Transverse colon (tissue), 4 donors: ENCODE measurements around the gene RALGAPA2. TPM values are rescaled to one million over a fixed set of nuclear protein-coding genes. Genes with fewer than 3 reads are reported as not detected.

Experiments
- DNase-seq: peaks from one replicate; pipeline ENCODE4 v3.0.0-alpha.2; 2019
- H3K27ac ChIP-seq, 4 donors: fragments of 200-600 bp; sonication (generic); 2 replicates each; pipeline ENCODE4 v1.5.1; 2016 to 2018; ENCODE audit warnings: inconsistent platforms in 4 of 4
- H3K27me3 ChIP-seq: fragments of 200-600 bp; sonication (generic); 2 replicates; pipeline ENCODE4 v1.5.1; 2017; ENCODE audit warnings: inconsistent platforms
- H3K36me3 ChIP-seq, 4 donors: fragments of 200-600 bp; sonication (generic); 2 replicates each; pipeline ENCODE4 v1.5.1; 2017 to 2019; ENCODE audit warnings: inconsistent platforms in 4 of 4
- H3K4me1 ChIP-seq, 4 donors: fragments of 200-600 bp; sonication (generic); 2 replicates each; pipeline ENCODE4 v1.5.1; 2017 to 2020; ENCODE audit warnings: inconsistent platforms in 4 of 4
- H3K4me3 ChIP-seq, 4 donors: fragments of 200-600 bp; sonication (generic); 1 replicate in 1 of 4; 2 replicates in 3 of 4; pipeline versions ENCODE4 v1.5.1 to v1.6.1; 2017 to 2019; ENCODE audit warnings: inconsistent platforms in 4 of 4
- H3K9me3 ChIP-seq, 2 donors: fragments of 200-600 bp; sonication (generic); 2 replicates each; pipeline ENCODE4 v1.5.1; 2017 to 2019; ENCODE audit warnings: inconsistent platforms in 2 of 2
- EP300 ChIP-seq: sonication (generic); formaldehyde crosslinking; IDR thresholded peaks from one replicate; pipeline ENCODE4 v1.6.1; 2017; ENCODE audit warnings: antibody characterized with exemption, low read depth
- POLR2A ChIP-seq: fragments of 450-650 bp; IDR thresholded peaks from one replicate; pipeline ENCODE4 v1.6.1; 2016; ENCODE audit warnings: antibody characterized with exemption, mild to moderate bottlenecking, moderate library complexity
- POLR2AphosphoS5 ChIP-seq, 3 donors: sonication (generic); formaldehyde crosslinking; IDR thresholded peaks; one replicate each; pipeline ENCODE4 v1.6.1; 2016; ENCODE audit warnings: antibody characterized with exemption in 3 of 3
- WGBS, 2 donors: methylation state at CpG; one replicate each; pipeline ENCODE4 v1.1.5; 2018; ENCODE audit warnings: low coverage in 1 of 2; 5-methylcytosine and 5-hydroxymethylcytosine counted together
- in situ Hi-C, 4 donors: fragments of 200-750 bp; cut with MboI; loops; one replicate each; pipeline versions ENCODE4 v1.15.0 to v1.15.1; 2017; ENCODE audit warnings: low sequenced_read_pairs in 3 of 4, low pct_ligation_motif_present in 1 of 4, low pct_unique_long_range_greater_than_20kb in 1 of 4
- intact Hi-C: fragments of 100-400 bp; cut with DNase I; formaldehyde crosslinking; loops from one replicate; pipeline ENCODE4 v1.15.1; 2023; ENCODE audit warnings: low total_unique reads
- total RNA-seq, 4 donors: library from RNA; depleted of rRNA; stranded (reverse); fragments of >200 nt; gene quantifications; one replicate each; pipeline ENCODE4 v1.1.0, GENCODE V29; 2016
- TF ChIP-seq, protein P1 (sequence below), 5 experiments: fragments of 200-600 bp in 3 of 5; fragments of 450-650 bp in 2 of 5; sonication (generic) in 3 of 5; IDR thresholded peaks; 1 replicate in 2 of 5; 2 replicates in 3 of 5; pipeline ENCODE4 v1.5.1; 2016 to 2017; ENCODE audit warnings: antibody characterized with exemption in 5 of 5, inconsistent platforms in 3 of 5, mild to moderate bottlenecking in 2 of 5, moderate library complexity in 1 of 5

The RALGAPA2 gene
- total RNA-seq, 4 donors from 2014 or later = 29.5 to 84.0 (median 66.5) TPM

DNA sequence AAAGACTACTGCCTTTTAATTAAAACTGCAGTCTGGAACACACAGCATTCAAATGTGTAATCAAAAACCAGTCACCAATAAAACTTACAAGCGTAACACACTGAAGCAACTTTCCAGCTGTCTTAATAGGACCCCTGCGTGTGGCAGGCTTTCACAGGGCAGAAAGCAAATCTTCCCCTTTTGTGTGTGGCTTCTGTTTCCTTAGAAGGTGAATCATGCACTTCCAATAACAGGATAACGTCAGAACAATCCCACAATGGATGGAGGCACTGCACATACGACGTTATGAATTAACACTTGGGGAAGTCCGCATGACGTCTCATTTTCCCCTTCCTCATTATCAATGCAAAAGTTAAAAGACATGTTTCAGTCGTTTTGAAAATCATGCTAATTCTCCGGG is 299.7 kb downstream of the RALGAPA2 start:
- TF ChIP-seq POLR2AphosphoS5 (IDR thresholded peaks at IDR 0.05) = no peak
- TF ChIP-seq EP300 = no peak
- TF ChIP-seq, protein P1, sequence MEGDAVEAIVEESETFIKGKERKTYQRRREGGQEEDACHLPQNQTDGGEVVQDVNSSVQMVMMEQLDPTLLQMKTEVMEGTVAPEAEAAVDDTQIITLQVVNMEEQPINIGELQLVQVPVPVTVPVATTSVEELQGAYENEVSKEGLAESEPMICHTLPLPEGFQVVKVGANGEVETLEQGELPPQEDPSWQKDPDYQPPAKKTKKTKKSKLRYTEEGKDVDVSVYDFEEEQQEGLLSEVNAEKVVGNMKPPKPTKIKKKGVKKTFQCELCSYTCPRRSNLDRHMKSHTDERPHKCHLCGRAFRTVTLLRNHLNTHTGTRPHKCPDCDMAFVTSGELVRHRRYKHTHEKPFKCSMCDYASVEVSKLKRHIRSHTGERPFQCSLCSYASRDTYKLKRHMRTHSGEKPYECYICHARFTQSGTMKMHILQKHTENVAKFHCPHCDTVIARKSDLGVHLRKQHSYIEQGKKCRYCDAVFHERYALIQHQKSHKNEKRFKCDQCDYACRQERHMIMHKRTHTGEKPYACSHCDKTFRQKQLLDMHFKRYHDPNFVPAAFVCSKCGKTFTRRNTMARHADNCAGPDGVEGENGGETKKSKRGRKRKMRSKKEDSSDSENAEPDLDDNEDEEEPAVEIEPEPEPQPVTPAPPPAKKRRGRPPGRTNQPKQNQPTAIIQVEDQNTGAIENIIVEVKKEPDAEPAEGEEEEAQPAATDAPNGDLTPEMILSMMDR (IDR thresholded peaks at IDR 0.05) = no peak
- H3K4me1 ChIP-seq = no peaks in the 10 kb centered on the region
- no peak overlapping the region for H3K27ac ChIP-seq
- DNase-seq = no peak
- 68 to 71% methylated on average over 8 to 9 of the region's 9 CpGs for WGBS, 2 donors
- H3K4me3 ChIP-seq = no peak overlapping the region
- intact Hi-C loops (no loop called here), in situ Hi-C loops (no loop called here)
- no peaks in the 10 kb centered on the region for H3K27me3 ChIP-seq
- H3K36me3 ChIP-seq = no peaks in the 10 kb centered on the region
- H3K9me3 ChIP-seq = no peaks in the 10 kb centered on the region

DNA sequence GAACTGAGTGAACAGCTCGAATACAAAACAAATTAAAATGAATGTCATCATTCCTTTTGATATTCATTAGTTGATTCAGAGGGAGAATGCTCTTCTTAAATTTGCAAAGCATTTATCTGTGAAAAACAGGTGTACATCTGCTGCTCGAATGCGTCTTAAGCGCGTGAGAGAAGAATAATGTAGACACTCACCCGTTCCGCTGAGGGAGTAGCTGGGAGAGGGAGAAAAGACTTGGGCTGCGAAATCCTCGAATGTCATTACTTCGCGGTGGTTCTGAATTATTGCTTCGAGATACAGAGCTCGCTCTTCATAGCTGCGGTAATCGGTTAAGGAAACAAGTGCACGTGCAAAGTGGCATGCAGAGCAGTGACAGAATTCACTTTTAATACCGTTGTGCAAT is 300.6 kb downstream of the RALGAPA2 start:
- in situ Hi-C loops = no loop called here
- intact Hi-C loops = no loop called here
- TF ChIP-seq, protein P1 (IDR thresholded peaks at IDR 0.05) = no peak
- TF ChIP-seq POLR2A = no peak
- no peak for TF ChIP-seq POLR2AphosphoS5 (IDR thresholded peaks at IDR 0.05)
- TF ChIP-seq EP300 = no peak

DNA sequence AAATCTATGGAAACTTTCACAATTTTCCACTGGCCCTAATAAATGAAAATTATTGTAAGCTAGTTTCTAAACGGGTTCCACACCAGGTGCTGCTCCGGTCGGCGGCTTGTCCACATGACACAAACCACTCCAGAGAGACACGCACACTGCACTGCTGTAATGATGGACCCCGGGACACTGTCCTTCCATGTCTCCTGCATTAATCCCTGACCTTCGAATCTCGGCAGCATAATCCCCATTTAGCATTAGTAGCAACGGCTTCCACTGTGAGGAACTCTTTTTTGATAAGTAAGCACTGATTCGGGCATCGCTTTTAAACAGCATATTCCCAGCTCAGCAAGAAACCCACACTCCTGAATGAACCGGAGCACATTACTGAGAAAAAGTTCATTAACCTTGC is 301.0 kb downstream of the RALGAPA2 start:
- 88% methylated on average over 4 to 12 of the region's 12 CpGs for WGBS, 2 donors
- no peak for DNase-seq
- H3K27me3 ChIP-seq = no peaks in the 10 kb centered on the region

More for the DNA sequence above, 300.6 kb downstream of the RALGAPA2 start:
- Histone ChIP-seq H3K27ac (no peak overlapping the region), H3K36me3 (no peaks in the 10 kb centered on the region), H3K4me3 (no peak overlapping the region), H3K4me1 (no peaks in the 10 kb centered on the region), H3K9me3 (no peaks in the 10 kb centered on the region), H3K27me3 (no peaks in the 10 kb centered on the region)
- no peak for DNase-seq
- WGBS, 2 donors = 92 to 94% methylated on average over 17 of the region's 17 CpGs

DNA sequence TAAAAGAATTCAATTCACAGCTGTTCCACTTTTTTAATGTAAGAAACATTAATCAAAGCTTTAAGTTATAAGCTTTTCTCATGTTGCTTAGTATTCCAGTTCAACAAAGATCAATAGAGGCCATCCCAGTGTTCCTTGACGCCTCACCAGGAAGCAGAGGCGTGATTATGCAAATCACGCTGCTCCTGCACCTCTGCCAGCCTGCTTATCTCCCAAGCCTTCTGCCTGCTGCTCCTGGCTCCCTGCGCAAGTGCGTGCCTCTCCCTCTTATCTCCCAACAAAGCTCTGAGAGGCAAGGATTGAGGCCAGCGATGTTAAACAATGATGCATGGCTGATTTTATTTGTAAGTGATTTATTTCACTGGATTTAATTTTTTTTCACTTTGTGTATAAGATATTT is 301.8 kb downstream of the RALGAPA2 start:
- H3K36me3 ChIP-seq = no peaks in the 10 kb centered on the region
- in situ Hi-C loops (no loop called here), intact Hi-C loops (no loop called here)
- WGBS, 2 donors = 32 to 58% methylated on average over 6 of the region's 6 CpGs
- no peaks in the 10 kb centered on the region for H3K4me1 ChIP-seq
- no peak overlapping the region for H3K27ac ChIP-seq
- no peak overlapping the region for H3K4me3 ChIP-seq
- no peaks in the 10 kb centered on the region for H3K9me3 ChIP-seq
- H3K27me3 ChIP-seq = no peaks in the 10 kb centered on the region
- DNase-seq = peak; percentile 57
- TF ChIP-seq EP300 (no peak), POLR2AphosphoS5 (IDR thresholded peaks at IDR 0.05) (no peak), POLR2A (no peak)
- TF ChIP-seq, protein P1 (IDR thresholded peaks at IDR 0.05) = no peak

More for the DNA sequence above, 301.0 kb downstream of the RALGAPA2 start:
- in situ Hi-C loops = no loop called here
- Histone ChIP-seq H3K4me1 (no peaks in the 10 kb centered on the region), H3K4me3 (no peak overlapping the region), H3K36me3 (no peaks in the 10 kb centered on the region), H3K27ac (no peak overlapping the region), H3K9me3 (no peaks in the 10 kb centered on the region)
- TF ChIP-seq, protein P1 (IDR thresholded peaks at IDR 0.05) = no peak
- TF ChIP-seq EP300 (no peak), POLR2AphosphoS5 (IDR thresholded peaks at IDR 0.05) (no peak), POLR2A (no peak)
- intact Hi-C loops = no loop called here
